HG03432 (cell line): ENCODE results near the gene DPM2.

Source experiments
- ATAC-seq: cut with Tn5 transposase; IDR thresholded peaks from one replicate; pipeline ENCODE4 v1.9.1; 2021; ENCODE audit warnings: mild to moderate bottlenecking, moderate library complexity; ENCODE audit not compliant: unreplicated experiment

The DPM2 gene

GRCh38 chr9:127903557-127904475, 33.8 kb downstream of the DPM2 start:
- ATAC-seq = no peak

GRCh38 chr9:127899128-127899943, 38.3 kb downstream of the DPM2 start, which contains the start of gene ST6GALNAC6:
TSS of gene ST6GALNAC6 (minus strand) at chr9:127899603. CDS start at chr9:127897981, 1,622 bp downstream.
- ATAC-seq = peak; percentile 67

GRCh38 chr9:127898433-127899127, 39.1 kb downstream of the DPM2 start:
- ATAC-seq = no peak

GRCh38 chr9:127897193-127897692, 40.4 kb downstream of the DPM2 start:
- no peak for ATAC-seq

GRCh38 chr9:127896395-127897192, 41.1 kb downstream of the DPM2 start:
- no peak for ATAC-seq

- ATAC-seq = no peak
Measured at GRCh38 chr9:127895811-127896210, 41.8 kb downstream of the DPM2 start.

GRCh38 chr9:127893392-127893791, 44.3 kb downstream of the DPM2 start:
- no peak for ATAC-seq

- ATAC-seq = no peak
Measured at GRCh38 chr9:127892831-127893230, 44.8 kb downstream of the DPM2 start.

- ATAC-seq = no peak
Measured at GRCh38 chr9:127890053-127890452, 47.6 kb downstream of the DPM2 start.

- ATAC-seq = no peak
Measured at GRCh38 chr9:127887792-127888191, 49.9 kb downstream of the DPM2 start.

GRCh38 chr9:127886401-127886972, 51.2 kb downstream of the DPM2 start:
- ATAC-seq = no peak

GRCh38 chr9:127885508-127886281, 52.0 kb downstream of the DPM2 start:
- no peak for ATAC-seq
